GM12865 (cell line): Measurements from ENCODE around the gene SUSD4.

Experiments
- DNase-seq: peaks from one replicate; pipeline ENCODE4 v3.0.0; 2010; ENCODE audit warnings: low read depth
- H3K4me3 ChIP-seq: 2 replicates; pipeline ENCODE4 v1.5.1; 2011; ENCODE audit warnings: mild to moderate bottlenecking, low read depth, low read length, control low read depth
- CTCF ChIP-seq: IDR thresholded peaks from 2 replicates; pipeline ENCODE4 v1.5.1; 2011; ENCODE audit warnings: low read length, control low read depth, low read depth, inconsistent platforms; ENCODE audit not compliant: insufficient read depth; ENCODE audit errors: missing control alignments

Gene SUSD4

GRCh38 chr1:223243441-223244050 is 120.4 kb downstream of the SUSD4 start:
- no peak overlapping the region for H3K4me3 ChIP-seq
- no peak for DNase-seq
- no peak for TF ChIP-seq CTCF

- no peak for TF ChIP-seq CTCF
- no peak overlapping the region for H3K4me3 ChIP-seq
- no peak for DNase-seq
Measured at GRCh38 chr1:223242971-223243370, 121.0 kb downstream of the SUSD4 start.

- no peak for DNase-seq
- TF ChIP-seq CTCF: no peak
Measured at GRCh38 chr1:223242382-223242955, 121.5 kb downstream of the SUSD4 start.

GRCh38 chr1:223240122-223240521 is 123.9 kb downstream of the SUSD4 start:
- no peak for TF ChIP-seq CTCF
- no peak for DNase-seq
- H3K4me3 ChIP-seq: no peak overlapping the region

More at GRCh38 chr1:223242382-223242955, 121.5 kb downstream of the SUSD4 start:
- H3K4me3 ChIP-seq: no peak overlapping the region

GRCh38 chr1:223235091-223235490 is 128.9 kb downstream of the SUSD4 start:
- no peak overlapping the region for H3K4me3 ChIP-seq
- TF ChIP-seq CTCF: no peak
- DNase-seq: no peak

- no peak for DNase-seq
- no peak overlapping the region for H3K4me3 ChIP-seq
- TF ChIP-seq CTCF: no peak
Measured at GRCh38 chr1:223234534-223234933, 129.4 kb downstream of the SUSD4 start.

- H3K4me3 ChIP-seq: no peak overlapping the region
- no peak for DNase-seq
- TF ChIP-seq CTCF: no peak
Measured at GRCh38 chr1:223234170-223234514, 129.8 kb downstream of the SUSD4 start.
